Peyer's patch (tissue), 4 donors: ENCODE measurements around the gene SPATA18. TPM values are rescaled to one million over a fixed set of nuclear protein-coding genes. Genes with fewer than 3 reads are reported as not detected.
A peak's percentile ranks its signal among the peaks of the same experiment; 100 is the strongest.

Experiments
- DNase-seq, 3 donors: peaks; one replicate each; pipeline ENCODE4 v3.0.0-alpha.2; 2017 to 2019
- H3K27ac ChIP-seq, 4 donors: fragments of 200-600 bp; sonication (generic); one replicate each; pipeline ENCODE4 v1.5.1; 2016 to 2019
- H3K27me3 ChIP-seq, 2 donors: fragments of 200-600 bp; sonication (generic); one replicate each; pipeline ENCODE4 v1.5.1; 2019
- H3K36me3 ChIP-seq, 3 donors: fragments of 200-600 bp; sonication (generic); one replicate each; pipeline ENCODE4 v1.5.1; 2016 to 2019
- H3K4me1 ChIP-seq, 4 donors: fragments of 200-600 bp; sonication (generic); one replicate each; pipeline ENCODE4 v1.5.1; 2016 to 2019
- H3K4me3 ChIP-seq, 4 donors: fragments of 200-600 bp; sonication (generic); 1 replicate in 3 of 4; 2 replicates in 1 of 4; pipeline ENCODE4 v1.5.1; 2016 to 2019; ENCODE audit warnings: mild to moderate bottlenecking in 1 of 4
- H3K9me3 ChIP-seq, 4 donors: fragments of 200-600 bp; sonication (generic); one replicate each; pipeline ENCODE4 v1.5.1; 2016 to 2019; ENCODE audit warnings: mild to moderate bottlenecking in 1 of 4
- CTCF ChIP-seq, 6 experiments: fragments of 450-650 bp in 4 of 6; fragments of 200-600 bp in 2 of 6; sonication (generic) in 1 of 6; IDR thresholded peaks; one replicate each; pipeline ENCODE4 v1.5.1; 2017 to 2019; ENCODE audit warnings: antibody characterized with exemption in 6 of 6, mild to moderate bottlenecking in 3 of 6, moderate library complexity in 1 of 6
- POLR2A ChIP-seq, 2 donors: fragments of 450-650 bp; IDR thresholded peaks; one replicate each; pipeline ENCODE4 v1.5.1; 2017; ENCODE audit warnings: antibody characterized with exemption in 2 of 2, mild to moderate bottlenecking in 2 of 2, moderate library complexity in 2 of 2
- total RNA-seq, 4 donors: library from RNA; depleted of rRNA; stranded (reverse); fragments of >200 nt; gene quantifications; one replicate each; pipeline ENCODE4 v1.1.0, GENCODE V29; 2016

The SPATA18 gene
- total RNA-seq, 4 donors from 2014 or later, result 3.4 to 10.3 (median 4.3) TPM

- Histone ChIP-seq H3K9me3 (no peaks in the 10 kb centered on the region), H3K36me3 (no peaks in the 10 kb centered on the region), H3K27ac (peak overlapping the region in 3 of 4 donors; percentile 7 to 11 (median 10)), H3K4me3 (peak overlapping the region; percentile 40 to 68 (median 52)), H3K4me1 (peaks cover 0 to 13% (median 5%) of the 10 kb centered on the region in 4 donors), H3K27me3 (no peaks in the 10 kb centered on the region)
- TF ChIP-seq CTCF (IDR thresholded peaks at IDR 0.05) (no peak), POLR2A (IDR thresholded peaks at IDR 0.05) (no peak)
- peak; percentile 35 to 78 (median 69) for DNase-seq
Measured at GRCh38 chr4:52051615-52052474, 741 bp downstream of the SPATA18 start.

- peak in 1 of 3 donors; percentile 22 for DNase-seq
- H3K4me1 ChIP-seq, result peaks cover 0 to 13% (median 5%) of the 10 kb centered on the region in 4 donors
- no peaks in the 10 kb centered on the region for H3K9me3 ChIP-seq
- no peaks in the 10 kb centered on the region for H3K27me3 ChIP-seq
- H3K36me3 ChIP-seq, result no peaks in the 10 kb centered on the region
- TF ChIP-seq POLR2A (IDR thresholded peaks at IDR 0.05), result no peak
- no peak for TF ChIP-seq CTCF (IDR thresholded peaks at IDR 0.05)
- H3K4me3 ChIP-seq, result peak overlapping the region in 3 of 4 donors; percentile 40 to 68 (median 63)
- no peak overlapping the region for H3K27ac ChIP-seq
Measured at GRCh38 chr4:52052475-52052780, 1.3 kb downstream of the SPATA18 start.

GRCh38 chr4:52054254-52054653 lies 3.1 kb downstream of the SPATA18 start:
- no peak for DNase-seq
- Histone ChIP-seq H3K36me3 (no peaks in the 10 kb centered on the region), H3K9me3 (no peaks in the 10 kb centered on the region)

GRCh38 chr4:52057196-52057595 lies 6.1 kb downstream of the SPATA18 start:
- Histone ChIP-seq H3K27ac (no peak overlapping the region), H3K9me3 (no peaks in the 10 kb centered on the region), H3K4me3 (no peak overlapping the region), H3K36me3 (no peaks in the 10 kb centered on the region), H3K4me1 (peaks cover 0 to 5% (median 0%) of the 10 kb centered on the region in 4 donors), H3K27me3 (no peaks in the 10 kb centered on the region)
- DNase-seq, result no peak
- TF ChIP-seq CTCF (IDR thresholded peaks at IDR 0.05) (no peak), POLR2A (IDR thresholded peaks at IDR 0.05) (no peak)

More at GRCh38 chr4:52054254-52054653, 3.1 kb downstream of the SPATA18 start:
- Histone ChIP-seq H3K4me1 (peaks cover 0 to 13% (median 5%) of the 10 kb centered on the region in 4 donors), H3K27ac (no peak overlapping the region), H3K27me3 (no peaks in the 10 kb centered on the region), H3K4me3 (no peak overlapping the region)
- TF ChIP-seq CTCF (IDR thresholded peaks at IDR 0.05) (no peak), POLR2A (IDR thresholded peaks at IDR 0.05) (no peak)

- TF ChIP-seq POLR2A (IDR thresholded peaks at IDR 0.05) (no peak), CTCF (IDR thresholded peaks at IDR 0.05) (no peak)
- Histone ChIP-seq H3K9me3 (no peaks in the 10 kb centered on the region), H3K4me3 (no peak overlapping the region), H3K27me3 (no peaks in the 10 kb centered on the region), H3K27ac (no peak overlapping the region), H3K4me1 (no peaks in the 10 kb centered on the region), H3K36me3 (no peaks in the 10 kb centered on the region)
- DNase-seq, result no peak
Measured at GRCh38 chr4:52058275-52058674, 7.2 kb downstream of the SPATA18 start.
